ENCODE data around the gene PRPF40B.
"Not testable (repeated sequence)": the region's sequence is repeated elsewhere in the genome, so short reads cannot be mapped to it uniquely, and the experiment has no call there.

The PRPF40B gene

DNA sequence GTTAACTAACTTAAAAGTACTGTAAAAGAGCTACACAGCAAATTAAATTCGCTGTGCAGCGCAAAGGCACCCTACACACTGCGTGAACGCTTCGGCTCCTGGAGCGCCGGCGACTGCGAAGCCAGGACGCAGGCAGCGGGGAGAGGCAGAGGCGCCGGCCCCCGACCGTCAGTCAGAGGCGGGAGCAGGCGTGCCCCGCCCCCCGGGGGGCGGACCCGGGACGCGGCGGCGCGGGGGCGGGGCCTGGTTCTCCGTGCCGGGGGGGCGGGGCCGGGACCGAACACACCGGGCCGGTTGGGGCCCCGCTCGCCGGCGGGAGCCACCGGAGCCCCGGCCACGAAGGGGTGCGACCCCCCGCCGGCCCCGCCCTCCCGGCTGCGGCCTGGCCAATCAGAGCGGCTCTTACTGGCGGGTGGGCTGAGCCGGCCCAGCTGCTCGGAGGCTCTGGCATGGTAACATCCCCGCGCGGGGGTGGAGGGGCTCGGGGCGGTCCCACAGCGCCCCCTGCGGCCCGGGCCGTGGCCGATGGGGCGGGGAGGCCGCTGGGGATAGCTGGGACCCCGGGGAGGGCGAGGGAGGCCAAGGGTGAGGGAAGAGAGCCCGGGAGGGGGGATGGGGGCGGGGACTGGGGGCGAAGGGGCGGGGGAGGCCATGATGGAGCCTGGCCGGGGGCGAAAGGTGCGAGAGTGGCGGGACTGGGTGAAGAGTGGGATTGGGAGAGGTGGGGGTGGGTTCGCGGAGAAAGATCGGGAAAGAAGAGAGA is at the start of gene PRPF40B:
Gene PRPF40B, plus strand, starts transcription at position 420 of the 763 bp plus-strand sequence. Its CDS starts 30 bp downstream, at position 450.
- DNase-seq = peak; percentile 68

DNA sequence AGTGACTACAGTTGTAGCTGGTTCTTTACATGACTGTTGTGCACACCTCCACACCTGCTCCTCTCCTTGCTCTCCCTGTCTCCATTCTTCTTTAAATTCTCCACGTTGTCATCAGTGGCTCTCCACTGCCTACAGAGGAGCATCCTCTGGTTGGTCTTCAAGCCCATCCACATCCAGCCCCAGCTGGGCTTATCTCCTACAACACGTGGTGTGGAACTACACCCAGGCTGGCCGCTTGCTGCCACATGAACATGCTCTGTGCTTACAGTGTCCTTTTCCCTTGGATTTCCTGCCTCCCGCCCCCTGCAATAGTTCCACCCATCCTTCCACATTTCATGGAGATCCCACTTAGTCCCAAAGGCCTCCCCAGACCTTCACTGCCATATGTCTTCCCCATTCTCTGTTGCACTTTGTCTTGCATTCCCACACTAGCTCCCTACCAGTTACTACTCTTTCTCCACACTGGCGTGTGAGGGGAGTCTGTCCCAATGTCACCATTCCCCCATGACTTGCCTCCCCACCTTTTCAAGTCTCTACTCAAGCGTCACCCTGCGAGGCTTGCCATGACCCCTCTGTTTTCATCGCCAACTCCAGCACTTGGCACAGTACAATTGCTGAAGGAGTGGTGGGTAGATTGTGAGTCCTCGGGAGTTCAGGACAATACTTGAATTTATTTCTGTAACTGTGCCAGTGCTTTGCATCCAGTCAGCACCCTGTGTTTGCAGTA is 45.6 kb upstream of the PRPF40B start:
- DNase-seq = no peak

DNA sequence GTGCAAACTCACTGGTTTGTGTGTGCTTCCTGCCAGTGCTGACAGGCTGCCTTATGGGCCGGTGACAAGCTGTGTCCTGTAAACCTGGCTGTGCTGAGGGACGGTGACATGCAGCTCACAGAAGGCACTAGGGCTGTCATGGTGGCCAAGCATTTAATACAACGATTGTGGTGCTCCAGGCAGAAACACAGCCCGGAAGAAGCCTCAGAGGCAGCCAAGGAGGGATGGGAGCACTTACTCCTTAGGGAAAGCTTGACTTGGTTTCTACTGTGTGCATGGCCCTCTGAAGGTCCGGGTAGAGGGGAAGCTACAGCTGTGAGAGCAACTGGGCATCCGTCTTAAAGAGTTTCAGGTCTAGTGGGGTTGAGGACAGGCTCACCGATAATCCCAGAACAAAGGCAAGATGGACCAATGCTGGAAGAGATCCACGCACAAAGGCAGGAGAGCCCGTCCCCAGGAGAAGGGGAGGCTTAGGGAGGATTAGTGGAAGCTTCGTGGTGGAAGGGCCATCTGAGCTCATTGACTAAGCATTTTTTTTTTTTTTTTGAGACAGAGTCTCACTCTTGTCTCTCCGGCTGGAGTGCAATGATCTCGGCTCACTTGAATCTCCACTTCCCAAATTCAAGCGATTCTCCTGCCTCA is 44.8 kb upstream of the PRPF40B start:
- no peak for DNase-seq

DNA sequence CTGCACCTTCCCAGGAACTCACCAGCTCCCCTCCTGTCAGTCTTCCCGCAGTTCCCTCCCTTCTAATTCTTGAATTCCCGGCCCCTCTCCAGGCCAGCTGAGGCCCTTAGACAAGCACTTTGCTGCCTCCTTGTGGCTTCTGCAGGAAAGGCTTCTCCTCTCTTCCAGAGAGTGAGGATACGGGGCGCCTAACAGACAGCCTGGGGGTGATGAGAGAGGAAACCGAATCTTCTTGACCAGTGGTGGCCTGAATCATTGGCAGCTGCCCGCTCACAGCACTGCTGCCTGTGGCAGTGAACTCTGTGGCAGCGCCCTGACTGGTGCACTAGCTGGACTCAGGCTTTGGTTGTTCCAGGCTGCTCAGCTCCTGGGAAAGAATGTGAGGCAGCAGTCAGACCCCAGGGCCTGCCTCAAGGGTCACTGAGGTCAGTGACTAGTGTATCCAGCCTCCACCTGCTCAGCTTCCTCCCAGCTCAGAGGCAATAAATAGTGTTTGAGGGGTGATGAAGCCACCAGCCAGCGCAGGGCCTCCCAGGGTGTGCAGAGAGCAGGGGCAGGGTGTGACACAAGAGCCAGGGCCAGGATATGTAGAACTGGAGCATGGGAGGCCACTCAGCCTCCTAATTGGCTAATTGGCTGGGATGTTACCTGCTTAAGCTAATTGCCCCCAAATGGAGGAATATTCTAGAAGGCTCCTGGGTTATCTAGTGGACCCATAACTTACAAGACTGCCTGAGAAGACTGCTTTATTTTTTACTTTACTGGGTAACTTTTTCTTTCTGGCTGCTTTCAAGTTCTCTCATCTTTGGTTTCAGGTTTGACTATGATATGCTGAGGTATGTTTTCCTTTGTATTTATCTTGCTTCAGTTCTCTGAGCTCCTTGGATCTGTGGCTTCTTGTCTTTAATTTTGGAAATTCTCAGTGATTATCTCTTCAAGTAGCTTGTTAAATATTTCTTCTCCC is 42.5 kb upstream of the PRPF40B start:
- DNase-seq = peak; percentile 53

DNA sequence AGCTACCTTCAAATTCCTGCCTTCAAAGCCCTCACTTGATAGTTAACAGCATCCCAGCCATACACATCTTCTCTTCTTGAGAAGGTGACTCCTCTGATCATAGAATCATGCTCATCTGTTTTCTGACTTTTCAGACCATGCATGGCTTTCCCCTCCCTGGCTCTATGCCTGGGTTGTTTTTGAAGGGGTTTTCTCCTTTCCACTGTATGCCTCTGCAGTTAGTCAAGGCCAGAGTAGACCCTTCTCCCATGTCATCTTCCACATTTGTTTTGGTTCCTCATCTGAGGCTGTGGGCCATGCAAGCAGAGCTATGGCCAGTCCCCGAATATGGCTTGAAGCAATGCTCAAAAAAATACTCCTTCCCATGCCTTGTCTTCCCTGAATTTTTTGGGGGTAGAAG is 41.2 kb upstream of the PRPF40B start:
- no peak for DNase-seq

DNA sequence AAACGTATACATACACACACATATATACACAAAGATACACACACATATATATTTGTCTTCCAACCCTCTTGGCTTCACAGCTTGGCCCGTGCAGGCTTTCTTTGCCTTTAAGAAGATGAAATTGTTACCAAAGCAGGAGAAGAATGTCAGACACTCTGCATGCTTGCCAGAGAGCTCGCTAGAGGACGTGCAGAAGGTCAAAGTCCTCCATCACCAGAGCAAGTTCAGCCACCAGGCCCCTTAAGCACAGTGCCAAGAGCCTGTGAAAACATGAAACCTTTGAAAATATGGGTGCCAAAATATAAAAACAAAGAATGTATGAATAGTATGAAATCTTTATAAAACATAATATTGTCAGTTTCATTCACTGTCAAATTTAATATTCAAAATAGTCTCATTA is 40.5 kb upstream of the PRPF40B start:
- no peak for DNase-seq

DNA sequence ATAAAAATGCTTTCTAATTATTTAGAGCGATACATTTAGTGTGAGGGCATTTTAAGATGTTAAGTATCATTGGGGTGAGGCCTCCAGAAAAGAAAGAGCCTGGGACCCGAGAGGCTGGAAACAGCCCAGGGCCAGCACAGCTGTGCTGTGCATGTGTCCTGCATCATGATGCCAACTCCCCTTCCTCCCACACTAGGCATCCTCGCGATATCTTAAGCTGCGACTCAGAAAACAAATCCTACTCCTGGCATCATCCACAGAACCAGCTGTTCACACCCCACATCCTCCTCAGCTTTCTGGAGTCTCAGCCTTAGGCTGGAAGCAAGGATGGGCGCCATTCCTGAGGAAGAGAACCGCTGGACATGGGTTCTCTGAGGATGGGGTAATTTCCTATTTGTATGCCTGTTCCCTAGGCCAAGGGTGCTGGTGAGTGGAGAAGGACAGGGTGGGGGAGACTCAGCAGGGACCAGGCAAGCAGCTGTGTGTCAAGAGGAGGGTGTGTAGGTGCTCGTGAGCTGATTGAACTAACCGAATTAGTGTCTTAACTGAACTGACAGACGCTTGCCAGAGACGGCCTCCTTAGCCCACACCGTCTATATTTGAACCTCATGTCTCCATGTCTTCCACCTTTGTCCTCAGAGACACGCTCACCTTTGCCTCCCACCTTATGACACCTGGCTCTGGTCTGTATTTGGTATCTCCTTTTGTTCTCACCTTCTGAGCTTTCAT is 39.8 kb upstream of the PRPF40B start:
- no peak for DNase-seq

DNA sequence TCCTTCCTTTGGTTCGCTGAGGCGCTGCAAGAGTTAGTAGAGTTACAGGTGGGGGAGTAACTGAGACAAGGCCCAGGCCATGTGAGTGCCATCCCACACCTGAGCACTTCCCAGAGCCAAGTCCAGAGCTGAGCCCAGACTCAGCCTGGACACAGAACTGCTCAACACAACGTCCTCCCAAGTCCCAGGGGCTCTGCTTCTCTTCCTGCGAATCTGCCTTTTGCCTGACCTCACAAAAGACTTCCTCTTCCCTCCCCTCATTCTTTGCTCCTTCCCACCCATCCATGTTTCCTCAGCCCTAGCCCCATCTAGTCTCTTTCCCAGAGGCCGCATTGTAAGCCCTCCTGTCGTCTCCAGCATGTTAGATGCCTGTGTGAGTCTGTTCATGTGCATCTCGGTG is 38.8 kb upstream of the PRPF40B start:
- DNase-seq = no peak

DNA sequence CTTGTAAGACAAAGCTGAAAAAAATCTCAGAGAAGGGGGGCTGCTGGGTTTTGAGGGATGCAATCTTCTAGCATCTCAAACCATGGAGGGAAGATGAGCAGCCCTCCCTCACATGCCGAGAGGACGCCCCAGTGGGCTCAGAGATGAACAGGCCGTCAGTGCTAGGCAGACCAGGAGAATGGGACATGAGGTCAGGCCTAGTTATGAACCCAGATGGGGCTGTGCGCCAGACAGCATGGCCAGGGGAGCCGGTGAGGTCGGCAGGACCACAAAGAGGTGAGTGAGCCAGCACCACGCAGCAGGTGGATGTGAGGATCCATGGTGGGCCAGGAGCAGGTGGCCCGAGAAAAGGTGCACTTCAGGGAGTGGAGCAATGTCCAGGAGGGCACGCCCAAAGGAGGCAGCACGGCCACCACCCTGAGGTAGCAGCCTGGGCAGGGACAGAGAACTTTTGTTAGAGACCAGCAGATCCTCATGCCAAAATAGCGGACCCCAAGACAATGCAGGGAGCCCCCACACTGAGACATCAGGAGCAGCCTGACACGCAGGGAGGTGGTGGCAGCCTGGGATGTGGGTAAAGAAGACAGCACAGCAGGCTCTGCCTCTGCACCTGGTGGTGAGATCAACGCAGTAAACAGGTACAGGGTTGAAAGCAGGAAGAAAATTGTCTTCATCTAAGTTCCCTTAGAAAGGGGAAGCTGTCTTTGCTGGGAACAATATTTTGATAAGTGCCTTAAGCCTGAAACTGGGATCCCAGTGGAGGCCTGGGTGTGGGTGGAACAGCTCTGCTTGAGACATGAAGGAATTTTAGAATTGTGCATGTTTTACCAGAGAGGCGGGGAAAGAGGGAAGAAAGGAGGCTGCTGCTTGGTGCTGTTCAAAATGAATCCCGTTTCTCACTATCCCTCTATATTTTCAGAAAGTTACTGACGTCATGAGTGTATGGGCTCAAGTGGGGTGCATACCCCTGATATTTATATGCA is 37.6 kb upstream of the PRPF40B start:
- no peak for DNase-seq

DNA sequence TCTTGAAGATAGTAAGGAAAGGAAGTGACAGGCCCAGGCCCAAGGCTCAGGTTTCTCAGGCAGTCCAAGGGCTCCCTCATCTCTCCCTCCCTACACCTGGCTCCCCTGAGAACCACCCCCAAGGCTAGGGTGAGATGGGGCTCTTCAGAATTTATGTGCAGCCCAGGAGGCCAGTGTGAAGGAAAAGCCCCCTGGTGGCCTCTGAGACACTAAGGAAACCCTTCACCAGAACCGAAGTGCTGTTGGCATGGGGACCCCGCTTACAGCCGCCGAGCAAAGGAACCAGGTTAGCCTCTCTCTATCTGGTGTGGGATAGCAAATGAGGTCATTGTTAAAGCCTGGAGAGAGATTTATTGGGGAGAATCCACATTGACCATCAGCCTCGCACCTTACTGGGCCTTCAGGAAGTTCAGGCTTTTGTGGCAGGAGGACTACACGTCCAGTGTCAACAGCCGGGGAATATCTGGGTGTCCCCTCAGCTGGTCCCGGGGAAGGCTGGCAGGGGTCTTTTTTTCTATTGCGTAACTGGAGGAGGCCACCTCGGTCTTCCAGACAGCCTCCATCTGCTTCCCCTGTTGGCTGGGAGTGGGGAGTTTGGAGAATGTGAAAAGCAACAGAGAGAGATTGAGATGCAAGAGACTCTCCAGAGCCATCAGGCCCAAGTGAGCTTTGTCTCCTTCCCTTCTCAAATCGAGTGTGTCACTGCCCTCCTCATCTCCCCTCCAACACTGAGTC is 36.0 kb upstream of the PRPF40B start:
- DNase-seq = no peak

DNA sequence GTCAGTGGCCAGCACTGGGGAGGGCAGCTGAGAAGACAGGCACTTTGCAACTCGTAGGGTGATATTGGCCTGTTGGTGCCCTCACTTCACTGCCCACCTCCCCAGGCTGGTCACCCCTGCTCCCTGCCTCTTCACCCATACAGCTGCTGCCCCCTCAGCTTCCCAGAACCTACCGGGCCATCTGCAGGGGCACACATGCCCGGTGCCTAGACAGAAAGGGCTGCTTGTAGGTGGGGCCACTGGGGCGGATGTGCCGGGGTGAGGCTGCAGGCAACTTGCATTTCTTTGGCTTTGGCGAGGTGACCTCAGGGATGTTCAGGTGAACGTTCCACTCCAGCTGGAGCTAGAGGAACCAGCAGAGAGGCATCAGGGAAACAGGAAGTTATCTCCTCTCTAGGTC is 35.1 kb upstream of the PRPF40B start:
- no peak for DNase-seq

DNA sequence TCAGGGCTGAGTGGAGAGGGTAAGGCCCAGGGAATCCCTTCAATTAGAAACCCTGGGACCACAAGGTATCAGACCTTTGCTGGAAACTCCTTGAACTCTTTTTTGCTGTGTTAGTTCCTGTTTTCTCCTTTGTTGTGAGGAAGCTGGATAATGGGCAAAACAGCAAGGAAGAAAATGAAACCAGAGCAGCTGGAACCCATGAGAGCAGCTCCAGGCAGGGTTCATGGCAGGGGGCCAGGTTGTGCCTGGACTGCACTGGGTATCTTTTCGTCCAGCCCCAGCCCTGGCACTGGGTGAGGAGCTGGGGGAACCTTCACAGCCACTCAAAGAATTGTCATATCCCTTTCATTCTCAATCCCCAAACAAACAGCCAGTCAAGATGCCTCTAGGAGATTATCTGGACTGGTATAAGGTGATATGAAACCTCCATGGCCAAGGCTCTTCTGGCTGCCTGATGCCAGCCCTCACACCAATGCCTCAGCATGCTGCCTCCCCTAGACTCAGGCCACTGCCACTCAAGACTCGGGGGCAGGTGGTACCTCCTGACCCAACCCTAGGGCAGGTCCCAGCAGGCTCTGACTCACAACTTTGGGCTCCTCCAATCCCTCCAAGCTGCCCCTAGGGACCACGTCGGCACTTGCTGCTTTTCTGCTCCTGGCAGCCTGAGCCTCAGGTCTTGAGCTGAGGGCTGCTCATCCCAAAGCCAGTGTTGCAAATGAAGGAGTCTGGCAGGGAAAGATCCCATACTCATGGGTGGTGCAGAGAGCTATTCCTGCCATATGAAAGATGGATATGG is 34.4 kb upstream of the PRPF40B start:
- no peak for DNase-seq

DNA sequence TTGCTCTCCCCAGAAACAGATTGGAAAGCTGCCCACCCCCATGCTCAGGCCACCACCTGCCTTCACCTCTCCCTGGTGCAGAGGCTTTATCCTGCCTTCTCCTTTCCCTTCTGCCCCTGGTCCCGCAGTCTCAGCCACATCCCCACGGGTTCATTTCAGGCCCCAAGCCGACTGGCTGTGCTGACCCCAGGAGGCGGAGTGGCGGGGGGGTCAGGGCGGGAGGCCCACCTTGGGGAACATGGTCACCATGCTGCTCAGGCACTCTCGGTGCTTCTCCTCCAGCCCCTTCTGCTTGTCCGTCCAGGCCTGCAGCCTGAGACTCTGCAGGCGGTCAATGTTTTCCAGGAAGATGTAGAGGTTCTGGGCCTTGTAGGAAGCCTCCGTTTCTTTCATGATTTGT is 24.8 kb upstream of the PRPF40B start:
- DNase-seq = no peak

DNA sequence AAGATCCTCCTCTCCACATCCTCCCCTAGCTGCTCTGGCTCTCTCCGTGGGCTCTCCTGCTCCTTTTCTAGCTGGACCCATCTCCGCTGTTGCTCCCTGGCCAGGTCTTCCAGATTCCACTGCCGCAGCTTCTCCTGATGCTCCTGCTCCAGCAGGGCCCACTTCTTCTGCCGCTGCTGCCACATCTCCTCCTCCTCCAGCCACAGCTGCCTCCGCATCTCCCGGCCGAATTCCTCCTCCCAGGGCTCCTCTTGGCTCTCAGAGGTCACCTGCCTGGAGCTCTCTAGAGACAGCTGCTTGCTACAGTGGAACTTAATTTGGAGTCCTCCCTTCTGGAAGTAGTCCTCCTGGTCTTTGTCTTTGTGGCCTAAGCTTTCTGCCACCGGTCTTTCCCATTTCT is 23.4 kb upstream of the PRPF40B start:
- DNase-seq = no peak

DNA sequence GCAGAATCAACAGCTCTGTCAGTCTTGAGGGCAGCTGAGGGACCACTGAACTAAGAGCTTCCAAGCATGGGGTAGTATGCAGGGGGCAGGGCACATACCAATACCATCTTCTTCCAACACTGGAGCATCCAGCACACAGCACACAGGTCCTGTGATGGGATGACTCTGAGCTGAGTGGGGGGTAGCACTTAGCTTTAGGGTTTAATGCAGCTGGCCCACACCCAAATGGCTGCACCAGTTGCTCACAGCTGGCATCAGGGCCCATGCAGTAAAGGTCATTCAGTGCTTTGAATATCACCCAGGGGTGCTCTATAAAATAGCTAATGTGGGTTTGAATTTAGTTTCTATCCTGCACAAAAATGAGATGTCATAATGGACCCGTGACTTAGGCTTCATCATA is 19.6 kb upstream of the PRPF40B start:
- DNase-seq = no peak

DNA sequence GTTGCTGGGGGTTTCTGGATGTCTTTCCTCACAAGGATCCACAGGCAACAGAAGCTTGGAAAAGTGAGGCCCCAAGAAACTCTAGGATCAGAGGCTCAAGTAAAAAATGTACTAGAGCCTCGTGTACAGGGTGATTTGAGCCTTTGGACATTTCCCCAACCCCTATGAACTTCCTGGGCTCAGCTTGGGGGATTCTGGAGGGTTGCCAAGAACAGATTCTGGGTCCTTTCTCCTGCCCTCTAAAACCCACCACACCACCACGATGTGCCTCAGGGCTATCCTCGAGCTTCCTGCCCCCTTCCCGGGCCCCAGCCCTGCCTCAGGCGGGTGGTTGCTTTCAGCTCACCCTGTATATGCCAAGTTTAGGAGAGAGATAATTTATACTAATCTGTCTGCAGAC is 18.5 kb upstream of the PRPF40B start:
- DNase-seq = no peak

DNA sequence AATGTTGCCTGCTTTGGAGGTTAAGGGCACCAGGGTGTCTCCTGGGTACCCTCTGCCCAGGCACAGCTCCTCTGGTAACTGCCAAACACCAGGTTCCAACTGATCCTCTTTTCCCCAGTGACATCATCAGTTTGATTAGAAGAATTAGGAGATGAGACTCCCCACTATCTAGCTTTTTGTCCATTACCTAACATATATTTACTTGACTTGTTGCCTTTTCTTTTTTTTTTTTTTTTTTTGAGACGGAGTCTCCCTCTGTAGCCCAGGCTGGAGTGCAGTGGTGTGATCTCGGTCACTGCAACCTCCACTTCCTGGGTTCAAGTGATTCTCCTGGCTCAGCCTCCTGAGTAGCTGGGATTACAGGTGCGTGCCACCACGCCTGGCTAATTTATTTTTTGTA is 17.8 kb upstream of the PRPF40B start, which contains the start of gene FAM186B:
Gene FAM186B, minus strand, starts transcription at position 101 of the 400 bp plus-strand sequence. CDS start 162 bp downstream, outside the sequence.
- not testable (repeated sequence) for DNase-seq

DNA sequence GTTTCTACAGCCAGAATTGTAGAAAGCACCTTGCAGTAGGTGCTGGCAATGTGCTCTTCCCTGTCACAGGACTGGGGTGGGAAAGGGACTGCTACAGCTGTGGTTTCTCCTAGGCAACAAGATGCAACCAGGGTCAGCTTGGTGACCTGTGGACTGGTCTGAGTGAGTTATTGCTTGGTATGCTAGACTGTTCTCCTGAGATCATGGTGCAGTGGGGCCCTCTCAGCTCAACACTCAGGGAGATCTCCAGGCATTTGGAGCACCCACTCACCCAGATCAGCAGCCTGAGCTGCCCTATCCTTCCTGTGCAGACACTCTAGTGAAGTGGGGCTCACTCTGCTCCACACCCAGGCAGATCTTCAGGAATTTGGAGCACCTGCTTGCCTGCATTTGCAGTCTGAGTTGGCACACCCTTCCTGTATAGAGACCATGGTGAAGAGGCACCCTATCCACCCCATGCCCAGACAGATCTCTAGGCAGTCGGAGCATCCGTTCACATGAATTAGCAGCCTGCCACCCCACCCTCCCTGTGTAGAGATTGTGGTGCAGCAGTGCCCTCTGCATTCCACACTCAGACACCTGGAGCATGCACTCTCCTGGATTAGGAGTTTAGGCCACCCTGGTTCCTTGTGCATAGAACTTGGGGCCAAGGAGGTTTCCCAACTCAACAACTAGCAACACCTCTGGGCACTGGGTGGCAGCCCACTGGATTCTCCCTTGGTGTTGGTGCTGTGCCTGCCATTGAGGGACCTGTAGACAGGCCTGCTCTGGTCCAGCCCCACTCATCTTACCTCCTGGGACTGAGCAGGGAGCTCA is 14.1 kb upstream of the PRPF40B start:
- no peak for DNase-seq

Data from NCI-H1092 treated with DMSO at 0.1 percent for 48 hours (cell line).